HepG2 (cell line): Measurements from ENCODE around the gene MAPK14. TPM values are rescaled to one million over a fixed set of nuclear protein-coding genes. Genes with fewer than 3 reads are reported as not detected.

Source experiments
- ATAC-seq: fragments of 200-7000 bp; cut with Tn5 transposase; 3 replicates; pipeline ENCODE4 v1.9.1; 2020; ENCODE audit warnings: mild to moderate bottlenecking, moderate library complexity
- BruUV-seq: library from RNA; stranded (reverse); fragments of 400-500 nt; replicated peaks from 2 replicates; lab custom pipeline; 2021; lab: Mats Ljungman, UMichigan
- CTCF ChIA-PET: fragments of 300-600 bp; formaldehyde crosslinking; extraction: SDS; loops from one replicate; lab custom pipeline; 2021; ENCODE audit warnings: low total read pairs, inconsistent platforms, low intra/inter-chr PET ratio; lab: Yijun Ruan, JAX
- POLR2A ChIA-PET: fragments of 350-600 bp; sonication (Branson Sonifier 250); formaldehyde crosslinking; loops from one replicate; lab custom pipeline; 2020; ENCODE audit warnings: antibody characterized with exemption, inconsistent platforms; lab: Yijun Ruan, JAX
- DNase-seq: peaks from one replicate; pipeline ENCODE4 v3.0.0-alpha.2; 2015; ENCODE audit warnings: low spot score
- FAIRE-seq: peaks from 3 replicates; lab custom pipeline; 2011; peaks lifted over from hg19 to GRCh38; lab: Jason Lieb, UNC
- H2AFZ ChIP-seq: one replicate; pipeline ENCODE4 v1.6.1; 2011; ENCODE audit warnings: low read length, inconsistent platforms
- H3K27ac ChIP-seq: fragments of 300-600 bp; 3 replicates; pipeline ENCODE4 v1.8.0; 2011; ENCODE audit warnings: mixed run types, mild to moderate bottlenecking, mixed read lengths, low read length, inconsistent platforms; ENCODE audit not compliant: insufficient read depth; ENCODE audit errors: extremely low read length
- H3K27me3 ChIP-seq, 2 experiments: fragments of 200-600 bp in 1 of 2; 2 replicates in 1 of 2; 3 replicates in 1 of 2; pipeline versions ENCODE4 v1.6.0 to v1.8.0; 2011; ENCODE audit warnings: low read length in 2 of 2, mild to moderate bottlenecking in 2 of 2, moderate library complexity in 2 of 2, inconsistent platforms in 1 of 2; ENCODE audit not compliant: insufficient read depth in 2 of 2, control insufficient read depth in 1 of 2
- H3K36me3 ChIP-seq, 2 experiments: fragments of 200-600 bp in 1 of 2; replicated peaks in 1 of 2; 2 replicates in 1 of 2; 3 replicates in 1 of 2; pipeline versions ENCODE4 v1.5.1 to v1.8.0; 2011; ENCODE audit warnings: low read length in 2 of 2, inconsistent platforms in 1 of 2; ENCODE audit not compliant: insufficient read depth in 2 of 2, control insufficient read depth in 1 of 2
- H3K4me1 ChIP-seq: 2 replicates; pipeline ENCODE4 v1.5.1; 2012; ENCODE audit warnings: low read length, inconsistent platforms; ENCODE audit not compliant: insufficient read depth
- H3K4me2 ChIP-seq: 2 replicates; pipeline ENCODE4 v1.6.0; 2011; ENCODE audit warnings: low read depth, low read length, inconsistent platforms
- H3K4me3 ChIP-seq, 3 experiments: fragments of 200-600 bp in 1 of 3; sonication (generic), shearing (Covaris generic) in 1 of 3; replicated peaks in 1 of 3; 2 replicates each; pipeline ENCODE4 v1.5.1; 2011 to 2016; ENCODE audit warnings: low read length in 3 of 3, inconsistent platforms in 2 of 3, low read depth in 2 of 3, mild to moderate bottlenecking in 2 of 3, control low read depth in 1 of 3, mixed read lengths in 1 of 3; ENCODE audit not compliant: insufficient read depth in 1 of 3
- H3K79me2 ChIP-seq: one replicate; pipeline ENCODE4 v1.6.1; 2011; ENCODE audit warnings: low read length, inconsistent platforms; ENCODE audit not compliant: insufficient read depth
- H3K9ac ChIP-seq: 2 replicates; pipeline ENCODE4 v1.6.0; 2011; ENCODE audit warnings: mild to moderate bottlenecking, low read depth, low read length, inconsistent platforms; ENCODE audit not compliant: insufficient read depth
- H3K9me3 ChIP-seq: 2 replicates; pipeline ENCODE4 v1.5.1; 2012; ENCODE audit warnings: mild to moderate bottlenecking, low read length
- H4K20me1 ChIP-seq: 2 replicates; pipeline ENCODE4 v1.6.0; 2011; ENCODE audit warnings: inconsistent platforms, mild to moderate bottlenecking, low read length, moderate library complexity; ENCODE audit not compliant: insufficient read depth
- EP300 ChIP-seq, 3 experiments: sonication (generic) in 1 of 3; formaldehyde crosslinking in 1 of 3; IDR thresholded peaks; 2 replicates each; pipeline versions ENCODE4 v1.5.1 to v1.6.1; 2011 to 2020; ENCODE audit warnings: low read depth in 2 of 3, low read length in 2 of 3, borderline replicate concordance in 1 of 3, improper control_type of control experiment in 1 of 3, mild to moderate bottlenecking in 1 of 3, missing genetic modification reagents in 1 of 3, moderate library complexity in 1 of 3
- KDM3A ChIP-seq: IDR thresholded peaks from 2 replicates; pipeline ENCODE4 v1.6.1; 2018; ENCODE audit warnings: low read depth, missing compliant biosample characterization
- MED8 ChIP-seq: sonication (generic); formaldehyde crosslinking; IDR thresholded peaks from 2 replicates; pipeline ENCODE4 v1.8.1; 2023; ENCODE audit warnings: mild to moderate bottlenecking, missing genetic modification reagents; ENCODE audit not compliant: insufficient replicate concordance
- NRL ChIP-seq: sonication (generic); formaldehyde crosslinking; IDR thresholded peaks from 2 replicates; pipeline ENCODE4 v1.5.0; 2020; ENCODE audit warnings: missing genetic modification reagents, mild to moderate bottlenecking, moderate library complexity, borderline replicate concordance
- SMYD3 ChIP-seq: sonication (generic); formaldehyde crosslinking; IDR thresholded peaks from 2 replicates; pipeline ENCODE4 v1.8.1; 2023; ENCODE audit warnings: mild to moderate bottlenecking, missing genetic modification reagents
- SPEN ChIP-seq: sonication (generic); formaldehyde crosslinking; IDR thresholded peaks from 2 replicates; pipeline ENCODE4 v1.5.1; 2020; ENCODE audit warnings: low read depth, mild to moderate bottlenecking, missing genetic modification reagents
- SRSF4 ChIP-seq: fragments of 200-400 bp; formaldehyde crosslinking; IDR thresholded peaks from one replicate; pipeline ENCODE4 v1.6.1; 2018; ENCODE audit warnings: mild to moderate bottlenecking, low read depth, low read length, moderate library complexity; ENCODE audit not compliant: poor library complexity, severe bottlenecking
- TAF1 ChIP-seq: sonication (generic); formaldehyde crosslinking; IDR thresholded peaks from 2 replicates; pipeline ENCODE4 v1.4.0; 2020; ENCODE audit warnings: missing genetic modification reagents
- ZNF451 ChIP-seq: sonication (generic); formaldehyde crosslinking; IDR thresholded peaks from 2 replicates; pipeline ENCODE4 v1.5.0; 2020; ENCODE audit warnings: mild to moderate bottlenecking, missing genetic modification reagents
- ZNF552 ChIP-seq: sonication (generic); formaldehyde crosslinking; IDR thresholded peaks from 2 replicates; pipeline ENCODE4 v1.9.0; 2022; ENCODE audit warnings: missing genetic modification reagents, mild to moderate bottlenecking, borderline replicate concordance
- ZSCAN31 ChIP-seq: sonication (generic); formaldehyde crosslinking; IDR thresholded peaks from 2 replicates; pipeline ENCODE4 v1.5.0; 2020; ENCODE audit warnings: low read depth, mild to moderate bottlenecking, missing genetic modification reagents
- WGBS: methylation state at CpG from one replicate; pipeline ENCODE4 v1.1.6; 2017; ENCODE audit warnings: low lambda C conversion rate; 5-methylcytosine and 5-hydroxymethylcytosine counted together
- in situ Hi-C: cut with HindIII; loops from 2 replicates; pipeline ENCODE4 v1.10.0; 2017; ENCODE audit warnings: low pct_unique_long_range_greater_than_20kb; ENCODE audit not compliant: extremely low pct_ligation_motif_present
- intact Hi-C: fragments of 100-400 bp; cut with micrococcal nuclease; formaldehyde crosslinking; loops from one replicate; pipeline ENCODE4 v1.10.0; 2022; ENCODE audit not compliant: unreplicated experiment
- polyA plus RNA-seq, 8 experiments: library from polyadenylated mRNA; depleted of rRNA in 3 of 8; stranded (reverse) in 7 of 8; unstranded in 1 of 8; fragments of >200 nt; fragmentation: Illumina TruSeq in 4 of 8; extraction: Trizol in 4 of 8; gene quantifications; 2 replicates each; pipeline versions ENCODE4 v1.2.1 to v1.2.3, GENCODE V29; 2011 to 2016; ENCODE audit warnings: low read depth in 4 of 8, missing spikeins in 1 of 8, mixed read lengths in 1 of 8; ENCODE audit not compliant: insufficient read depth in 1 of 8
- total RNA-seq, 5 experiments: library from RNA; depleted of rRNA; stranded (reverse); fragments of >200 nt; fragmentation: Illumina TruSeq; extraction: Trizol; gene quantifications; 2 replicates each; pipeline ENCODE4 v1.2.3, GENCODE V29; 2016; ENCODE audit warnings: low read depth in 1 of 5
- TF ChIP-seq, protein P1 (sequence below): sonication (generic); formaldehyde crosslinking; IDR thresholded peaks from 2 replicates; pipeline ENCODE4 v1.5.1; 2020; ENCODE audit warnings: mild to moderate bottlenecking, missing genetic modification reagents, moderate library complexity
- TF ChIP-seq, protein P2 (sequence below): sonication (generic); formaldehyde crosslinking; IDR thresholded peaks from 2 replicates; pipeline ENCODE4 v1.4.0; 2020; ENCODE audit warnings: mild to moderate bottlenecking, missing genetic modification reagents

MAPK14 gene
- total and polyA plus RNA-seq, 2 of the 13 experiments (the other 11 are each of a cell fraction or from before 2014, with no cell fraction given), result 66.3 to 67.3 TPM

GRCh38 chr6:36121787-36122494, 94.3 kb downstream of the MAPK14 start:
- no peak overlapping the region for H3K27ac ChIP-seq
- no peaks in the 10 kb centered on the region for H4K20me1 ChIP-seq
- FAIRE-seq (no peak), DNase-seq (peak; percentile 43), ATAC-seq (peak; percentile 49)
- no peak overlapping the region for H3K9ac ChIP-seq
- H3K4me3 ChIP-seq, result 0 out of 6 replicates have a peak overlapping the region, but pooled peaks of 1 of the 3 experiments have one; percentile 0
- H3K79me2 ChIP-seq, result no peaks in the 10 kb centered on the region
- H3K4me1 ChIP-seq, result peaks cover 40% of the 10 kb centered on the region
- in situ Hi-C loops (no loop called here), intact Hi-C loops (no loop called here)
- H3K9me3 ChIP-seq, result no peaks in the 10 kb centered on the region
- no peak overlapping the region for H2AFZ ChIP-seq
- POLR2A ChIA-PET, result interaction anchor here (1.0 to 4.2 kb wide), 3 partner anchors 10 to 94 kb away, joined by 3 to 29 read pairs (median 13); partner anchors contain the start of gene MAPK14
- no peaks in the 10 kb centered on the region for H3K27me3 ChIP-seq
- CTCF ChIA-PET, result interaction anchor here (0.9 to 2.5 kb wide), 2 partner anchors 8 to 74 kb away, joined by 3 to 20 read pairs; partner anchors contain the start of gene BRPF3
- WGBS, result 16% methylated on average over 4 of the region's 4 CpGs
- BruUV-seq, result no TSS peak
- peak overlapping the region; percentile 41 for H3K4me2 ChIP-seq
- peaks cover 0 to 2% of the 10 kb centered on the region in 2 experiments; a peak in 1 of 5 replicates for H3K36me3 ChIP-seq
- TF ChIP-seq KDM3A, result no peak
- TF ChIP-seq ZSCAN31 (CRISPR knock-in tag), result no peak
- TF ChIP-seq ZNF451 (CRISPR knock-in tag), result no peak
- no peak for TF ChIP-seq ZNF552
- TF ChIP-seq MED8 (CRISPR knock-in tag), result no peak
- TF ChIP-seq SPEN (CRISPR knock-in tag), result 0 out of 2 replicates have a peak, but pooled peaks have one; percentile 22
- TF ChIP-seq, protein P1, sequence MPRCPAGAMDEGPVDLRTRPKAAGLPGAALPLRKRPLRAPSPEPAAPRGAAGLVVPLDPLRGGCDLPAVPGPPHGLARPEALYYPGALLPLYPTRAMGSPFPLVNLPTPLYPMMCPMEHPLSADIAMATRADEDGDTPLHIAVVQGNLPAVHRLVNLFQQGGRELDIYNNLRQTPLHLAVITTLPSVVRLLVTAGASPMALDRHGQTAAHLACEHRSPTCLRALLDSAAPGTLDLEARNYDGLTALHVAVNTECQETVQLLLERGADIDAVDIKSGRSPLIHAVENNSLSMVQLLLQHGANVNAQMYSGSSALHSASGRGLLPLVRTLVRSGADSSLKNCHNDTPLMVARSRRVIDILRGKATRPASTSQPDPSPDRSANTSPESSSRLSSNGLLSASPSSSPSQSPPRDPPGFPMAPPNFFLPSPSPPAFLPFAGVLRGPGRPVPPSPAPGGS (CRISPR knock-in tag), result peak; percentile 22; the same call in 1 of the 2 replicates
- 0 out of 4 replicates have a peak, but pooled peaks of 1 of the 2 experiments have one; percentile 6 for TF ChIP-seq EP300 (IDR thresholded peaks at IDR 0.05; ENCODE audit: low read depth in 2 of 2, low read length in 2 of 2)
- TF ChIP-seq EP300 (CRISPR knock-in tag; IDR thresholded peaks at IDR 0.05; ENCODE audit: borderline replicate concordance), result no peak
- TF ChIP-seq SMYD3, result 0 out of 2 replicates have a peak, but pooled peaks have one; percentile 32
- TF ChIP-seq, protein P2, sequence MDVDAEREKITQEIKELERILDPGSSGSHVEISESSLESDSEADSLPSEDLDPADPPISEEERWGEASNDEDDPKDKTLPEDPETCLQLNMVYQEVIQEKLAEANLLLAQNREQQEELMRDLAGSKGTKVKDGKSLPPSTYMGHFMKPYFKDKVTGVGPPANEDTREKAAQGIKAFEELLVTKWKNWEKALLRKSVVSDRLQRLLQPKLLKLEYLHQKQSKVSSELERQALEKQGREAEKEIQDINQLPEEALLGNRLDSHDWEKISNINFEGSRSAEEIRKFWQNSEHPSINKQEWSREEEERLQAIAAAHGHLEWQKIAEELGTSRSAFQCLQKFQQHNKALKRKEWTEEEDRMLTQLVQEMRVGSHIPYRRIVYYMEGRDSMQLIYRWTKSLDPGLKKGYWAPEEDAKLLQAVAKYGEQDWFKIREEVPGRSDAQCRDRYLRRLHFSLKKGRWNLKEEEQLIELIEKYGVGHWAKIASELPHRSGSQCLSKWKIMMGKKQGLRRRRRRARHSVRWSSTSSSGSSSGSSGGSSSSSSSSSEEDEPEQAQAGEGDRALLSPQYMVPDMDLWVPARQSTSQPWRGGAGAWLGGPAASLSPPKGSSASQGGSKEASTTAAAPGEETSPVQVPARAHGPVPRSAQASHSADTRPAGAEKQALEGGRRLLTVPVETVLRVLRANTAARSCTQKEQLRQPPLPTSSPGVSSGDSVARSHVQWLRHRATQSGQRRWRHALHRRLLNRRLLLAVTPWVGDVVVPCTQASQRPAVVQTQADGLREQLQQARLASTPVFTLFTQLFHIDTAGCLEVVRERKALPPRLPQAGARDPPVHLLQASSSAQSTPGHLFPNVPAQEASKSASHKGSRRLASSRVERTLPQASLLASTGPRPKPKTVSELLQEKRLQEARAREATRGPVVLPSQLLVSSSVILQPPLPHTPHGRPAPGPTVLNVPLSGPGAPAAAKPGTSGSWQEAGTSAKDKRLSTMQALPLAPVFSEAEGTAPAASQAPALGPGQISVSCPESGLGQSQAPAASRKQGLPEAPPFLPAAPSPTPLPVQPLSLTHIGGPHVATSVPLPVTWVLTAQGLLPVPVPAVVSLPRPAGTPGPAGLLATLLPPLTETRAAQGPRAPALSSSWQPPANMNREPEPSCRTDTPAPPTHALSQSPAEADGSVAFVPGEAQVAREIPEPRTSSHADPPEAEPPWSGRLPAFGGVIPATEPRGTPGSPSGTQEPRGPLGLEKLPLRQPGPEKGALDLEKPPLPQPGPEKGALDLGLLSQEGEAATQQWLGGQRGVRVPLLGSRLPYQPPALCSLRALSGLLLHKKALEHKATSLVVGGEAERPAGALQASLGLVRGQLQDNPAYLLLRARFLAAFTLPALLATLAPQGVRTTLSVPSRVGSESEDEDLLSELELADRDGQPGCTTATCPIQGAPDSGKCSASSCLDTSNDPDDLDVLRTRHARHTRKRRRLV (CRISPR knock-in tag), result no peak
- peak; percentile 36; the same call in 1 of the 2 replicates for TF ChIP-seq NRL (CRISPR knock-in tag)
- no peak for TF ChIP-seq SRSF4
- TF ChIP-seq TAF1 (CRISPR knock-in tag), result no peak
